Measurements from ENCODE around the gene FBXL17.

FBXL17 gene

DNA sequence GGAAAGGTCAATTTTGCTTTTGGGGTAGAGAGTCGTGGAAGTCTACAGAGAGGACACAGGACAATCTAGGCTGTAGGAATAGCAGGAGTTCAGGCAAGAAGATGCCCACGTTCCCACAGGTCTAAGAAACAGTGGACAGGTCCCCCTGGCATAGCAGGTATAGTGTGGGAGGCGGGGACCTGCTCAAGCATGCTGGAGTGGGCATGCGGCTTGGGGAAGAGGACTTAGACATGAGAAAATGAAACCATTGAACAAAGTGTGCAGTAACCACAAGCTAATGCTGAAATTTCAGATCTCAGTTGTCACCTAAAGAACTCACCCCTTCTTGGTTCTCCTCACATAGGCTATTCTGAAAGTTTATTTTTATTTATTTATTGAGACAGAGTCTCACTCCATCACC lies 568.3 kb downstream of the FBXL17 start:
- H3K4me1 ChIP-seq, result peaks cover 25% of the 10 kb centered on the region

DNA sequence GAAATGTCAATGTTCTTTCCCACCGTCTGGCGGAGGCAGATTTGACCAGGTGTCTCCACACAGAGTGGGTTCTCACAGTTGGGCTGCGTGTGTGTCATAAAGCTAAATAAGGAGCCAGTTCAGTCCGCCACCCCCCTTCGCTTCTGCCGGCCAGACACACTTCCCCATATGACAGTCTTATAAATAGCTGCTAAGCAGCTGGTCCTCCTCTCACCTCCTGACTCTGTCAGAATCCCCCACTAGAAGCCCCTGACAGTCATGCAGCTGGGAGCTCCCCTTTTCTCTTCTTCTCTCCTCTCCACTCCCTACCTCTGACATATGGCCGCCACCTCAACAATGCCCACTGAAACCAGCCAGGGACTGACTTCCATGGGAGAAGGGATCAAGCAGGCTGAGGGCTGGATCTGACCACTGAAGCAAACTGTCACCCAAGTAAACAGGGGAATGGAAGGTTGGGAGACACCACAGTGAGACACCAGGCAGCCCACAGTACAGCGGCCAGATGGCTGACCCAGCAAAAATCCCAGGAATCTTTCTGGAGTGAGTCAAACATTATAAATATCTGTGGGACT lies 569.2 kb downstream of the FBXL17 start:
- Histone ChIP-seq H3K9me3 (no peaks in the 10 kb centered on the region), H3K4me3 (no peak overlapping the region), H3K27me3 (ENCODE audit: low read depth) (no peaks in the 10 kb centered on the region), H3K36me3 (replicated peaks) (no peaks in the 10 kb centered on the region), H3K4me1 (peaks cover 29% of the 10 kb centered on the region)
- in situ Hi-C loops (cut with MboI; ENCODE audit: low sequenced_read_pairs), result no loop called here
- no peak for DNase-seq (ENCODE audit: low spot score in 2 of 2)

More for the DNA sequence above, 568.3 kb downstream of the FBXL17 start:
- no peaks in the 10 kb centered on the region for H3K36me3 ChIP-seq (replicated peaks)
- no peak for DNase-seq (ENCODE audit: low spot score in 2 of 2)
- in situ Hi-C loops (cut with MboI; ENCODE audit: low sequenced_read_pairs), result no loop called here
- no peaks in the 10 kb centered on the region for H3K9me3 ChIP-seq
- H3K4me3 ChIP-seq, result no peak overlapping the region
- H3K27me3 ChIP-seq (ENCODE audit: low read depth), result no peaks in the 10 kb centered on the region

DNA sequence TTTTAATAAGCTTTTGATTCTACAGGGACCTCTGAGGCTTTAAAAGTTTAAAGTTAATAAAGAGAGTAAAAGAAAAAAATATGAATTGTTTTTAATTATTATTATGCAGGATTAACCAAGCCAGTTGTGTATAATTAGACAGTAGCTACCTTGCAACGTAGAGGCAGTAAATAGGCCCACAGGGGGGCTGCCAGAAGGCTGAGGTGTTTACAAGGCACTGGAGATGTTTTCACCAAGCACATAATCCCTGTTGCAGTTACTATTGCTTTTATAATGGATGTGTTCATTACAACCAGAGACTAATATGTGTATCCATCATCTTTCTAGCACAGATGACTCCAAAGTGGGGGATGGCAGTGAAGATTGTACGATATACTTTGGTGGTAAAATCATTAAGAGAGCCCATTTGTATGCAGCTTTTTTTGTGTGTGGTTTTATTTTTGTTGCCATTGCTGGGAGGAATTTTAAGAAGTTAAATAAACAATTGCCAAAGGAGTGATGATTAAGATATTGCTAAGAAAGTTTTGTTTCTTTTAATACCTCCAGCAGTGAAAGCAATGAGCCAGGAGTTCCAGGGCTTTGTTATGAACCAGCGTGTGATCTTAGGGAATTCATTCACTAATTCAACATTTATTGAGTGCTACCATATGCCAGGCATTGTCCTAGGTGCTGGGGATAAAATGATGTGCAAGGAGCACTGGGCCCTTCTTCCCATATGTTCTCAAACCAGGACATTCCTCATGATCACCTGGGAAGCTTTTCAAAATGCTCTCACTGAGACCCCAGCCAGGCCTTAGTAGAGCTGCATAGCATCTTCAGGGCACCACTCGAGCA lies 572.5 kb downstream of the FBXL17 start:
- H3K27me3 ChIP-seq (ENCODE audit: low read depth), result no peaks in the 10 kb centered on the region

More for the DNA sequence above, 572.5 kb downstream of the FBXL17 start:
- in situ Hi-C loops (cut with MboI; ENCODE audit: low sequenced_read_pairs), result no loop called here
- Histone ChIP-seq H3K9me3 (no peaks in the 10 kb centered on the region), H3K36me3 (replicated peaks) (no peaks in the 10 kb centered on the region), H3K4me3 (no peak overlapping the region), H3K4me1 (peaks cover 24% of the 10 kb centered on the region)
- DNase-seq (ENCODE audit: low spot score in 2 of 2), result peak; percentile 60 to 91
